AG04449 (cell line): ENCODE measurements around the gene WNK2.
A peak's percentile ranks its signal among the peaks of the same experiment; 100 is the strongest.

Experiments
- CTCF ChIA-PET: fragments of 350-600 bp; formaldehyde crosslinking; extraction: SDS; loops from one replicate; lab custom pipeline; 2021; ENCODE audit warnings: antibody characterized with exemption; lab: Yijun Ruan, JAX
- POLR2A ChIA-PET: fragments of 400-600, 350-600 bp; formaldehyde crosslinking; extraction: SDS; loops from one replicate; lab custom pipeline; 2020; ENCODE audit warnings: antibody characterized with exemption, inconsistent platforms; lab: Yijun Ruan, JAX
- DNase-seq: peaks from one replicate; pipeline ENCODE4 v3.0.0-alpha.2; 2010; ENCODE audit warnings: low read depth, low spot score
- H3K4me3 ChIP-seq: 2 replicates; pipeline ENCODE4 v1.5.1; 2011; ENCODE audit warnings: low read depth, mild to moderate bottlenecking, control low read depth, low read length
- CTCF ChIP-seq: IDR thresholded peaks from one replicate; pipeline ENCODE4 v1.5.1; 2011; ENCODE audit warnings: mild to moderate bottlenecking, moderate library complexity, low read length, control low read depth, inconsistent platforms; ENCODE audit not compliant: insufficient read depth; ENCODE audit errors: missing control alignments

WNK2 gene

GRCh38 chr9:93301911-93302541 is 118.1 kb downstream of the WNK2 start:
- H3K4me3 ChIP-seq: no peak overlapping the region
- ChIA-PET CTCF (interaction anchor here (0.9 to 5.8 kb wide), 8 partner anchors 27 to 345 kb away, joined by 3 to 59 read pairs (median 6); no protein-coding TSS in a partner anchor), POLR2A (no interaction called here)
- no peak for DNase-seq
- TF ChIP-seq CTCF: no peak

- ChIA-PET CTCF (interaction anchor here (0.9 to 5.8 kb wide), 9 partner anchors 26 to 346 kb away, joined by 3 to 59 read pairs (median 5); no protein-coding TSS in a partner anchor), POLR2A (interaction anchor here (0.6 kb wide), 1 partner anchor 204 kb away, joined by 3 read pairs; no protein-coding TSS in a partner anchor)
- peak; percentile 67 for TF ChIP-seq CTCF
- DNase-seq: peak; percentile 10
- H3K4me3 ChIP-seq: no peak overlapping the region
These were observed 118.8 kb downstream of the WNK2 start for GRCh38 chr9:93302586-93303257.

- no peak for TF ChIP-seq CTCF
- ChIA-PET CTCF (interaction anchor here (0.9 to 5.8 kb wide), 7 partner anchors 12 to 346 kb away, joined by 3 to 59 read pairs (median 6); no protein-coding TSS in a partner anchor), POLR2A (interaction anchor here (0.6 kb wide), 1 partner anchor 204 kb away, joined by 3 read pairs; no protein-coding TSS in a partner anchor)
- no peak for DNase-seq
- no peak overlapping the region for H3K4me3 ChIP-seq
These were observed 119.4 kb downstream of the WNK2 start for GRCh38 chr9:93303258-93303771.

GRCh38 chr9:93303806-93304573 is 120.1 kb downstream of the WNK2 start:
- no peak overlapping the region for H3K4me3 ChIP-seq
- TF ChIP-seq CTCF: no peak
- ChIA-PET POLR2A (no interaction called here), CTCF (interaction anchor here (1.1 to 5.8 kb wide), 13 partner anchors 13 to 347 kb away, joined by 3 to 59 read pairs (median 4); no protein-coding TSS in a partner anchor)
- no peak for DNase-seq

- POLR2A ChIA-PET: no interaction called here
- H3K4me3 ChIP-seq: no peak overlapping the region
- CTCF ChIA-PET: interaction anchor here (0.6 to 5.8 kb wide), 15 partner anchors 9 to 348 kb away, joined by 3 to 59 read pairs (median 4); no protein-coding TSS in a partner anchor
- TF ChIP-seq CTCF: peak; percentile 83
- DNase-seq: no peak
These were observed 120.9 kb downstream of the WNK2 start for GRCh38 chr9:93304574-93305496.
